GM12801 (cell line): ENCODE results near the gene FOXN3.

Experiments
- CTCF ChIP-seq: IDR thresholded peaks from one replicate; pipeline ENCODE4 v1.5.1; 2011; ENCODE audit warnings: control low read depth; ENCODE audit not compliant: insufficient read length; ENCODE audit errors: extremely low read depth

Gene FOXN3

GRCh38 chr14:89388853-89389252 lies 28.2 kb downstream of the FOXN3 start:
- TF ChIP-seq CTCF: no peak

- no peak for TF ChIP-seq CTCF
These were observed 28.9 kb downstream of the FOXN3 start for GRCh38 chr14:89387922-89388685.

- no peak for TF ChIP-seq CTCF
These were observed 30.7 kb downstream of the FOXN3 start for GRCh38 chr14:89386212-89386886.

GRCh38 chr14:89384636-89385035 lies 32.4 kb downstream of the FOXN3 start:
- no peak for TF ChIP-seq CTCF

GRCh38 chr14:89384023-89384422 lies 33.0 kb downstream of the FOXN3 start:
- no peak for TF ChIP-seq CTCF

- TF ChIP-seq CTCF: no peak
These were observed 33.9 kb downstream of the FOXN3 start for GRCh38 chr14:89382901-89383845.

- TF ChIP-seq CTCF: no peak
These were observed 34.5 kb downstream of the FOXN3 start for GRCh38 chr14:89382487-89382886.
